Tibial artery (tissue), 4 donors: ENCODE measurements around the gene DSC3.

Source experiments
- DNase-seq, 2 donors: peaks; one replicate each; pipeline ENCODE4 v3.0.0-alpha.2; 2019
- H3K27ac ChIP-seq, 2 donors: fragments of 200-600 bp; sonication (generic) in 1 of 2; 1 replicate in 1 of 2; 2 replicates in 1 of 2; pipeline ENCODE4 v1.5.1; 2018 to 2019; ENCODE audit warnings: mild to moderate bottlenecking in 1 of 2
- H3K27me3 ChIP-seq, 2 donors: fragments of 200-600 bp; sonication (generic) in 1 of 2; one replicate each; pipeline versions ENCODE4 v1.5.1 to v1.6.0; 2016 to 2019
- H3K36me3 ChIP-seq, 3 donors: fragments of 200-600 bp; sonication (generic) in 2 of 3; one replicate each; pipeline ENCODE4 v1.5.1; 2016 to 2019; ENCODE audit warnings: mild to moderate bottlenecking in 2 of 3
- H3K4me1 ChIP-seq, 4 donors: fragments of 200-600 bp; sonication (generic) in 2 of 4; 1 replicate in 3 of 4; 2 replicates in 1 of 4; pipeline ENCODE4 v1.5.1; 2016 to 2019
- H3K4me3 ChIP-seq, 2 donors: fragments of 200-600 bp; sonication (generic) in 1 of 2; 1 replicate in 1 of 2; 2 replicates in 1 of 2; pipeline ENCODE4 v1.5.1; 2018 to 2019; ENCODE audit warnings: mild to moderate bottlenecking in 2 of 2
- H3K9me3 ChIP-seq, 3 donors: fragments of 200-600 bp; sonication (generic) in 1 of 3; one replicate each; pipeline ENCODE4 v1.5.1; 2016 to 2019
- CTCF ChIP-seq, 2 experiments: fragments of 200-600 bp in 1 of 2; fragments of 450-650 bp in 1 of 2; IDR thresholded peaks; one replicate each; pipeline ENCODE4 v1.5.1; 2017 to 2019; ENCODE audit warnings: antibody characterized with exemption in 2 of 2, mild to moderate bottlenecking in 1 of 2, moderate library complexity in 1 of 2
- intact Hi-C: fragments of 100-400 bp; cut with DNase I; formaldehyde crosslinking; loops from one replicate; pipeline ENCODE4 v1.15.0; 2023; ENCODE audit warnings: low total_unique reads

The DSC3 gene

GRCh38 chr18:31072175-31072574 lies 29.6 kb upstream of the DSC3 start:
- TF ChIP-seq CTCF (IDR thresholded peaks at IDR 0.05): no peak
- intact Hi-C loops: no loop called here
- Histone ChIP-seq H3K36me3 (no peaks in the 10 kb centered on the region), H3K27ac (no peak overlapping the region), H3K4me3 (no peak overlapping the region), H3K27me3 (no peaks in the 10 kb centered on the region), H3K9me3 (no peaks in the 10 kb centered on the region), H3K4me1 (no peaks in the 10 kb centered on the region)
- no peak for DNase-seq

DNA sequence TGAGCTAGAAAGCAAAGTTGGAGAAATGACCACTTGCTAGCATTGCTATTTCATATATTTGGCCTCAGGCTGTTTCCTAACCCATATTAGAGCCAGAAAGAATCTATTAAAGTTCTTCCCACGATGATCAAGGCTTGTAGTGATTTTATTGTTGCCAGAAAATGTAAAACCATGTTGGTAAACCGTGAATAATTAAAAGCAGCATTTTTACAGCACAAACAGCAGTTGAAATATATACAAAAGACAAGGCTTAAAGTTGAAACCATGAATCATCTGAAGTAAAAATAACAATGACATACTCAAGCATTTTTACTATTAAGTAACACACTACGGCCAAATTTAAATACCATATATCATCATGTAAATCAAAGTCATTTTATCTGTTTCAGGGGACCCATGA lies 27.7 kb upstream of the DSC3 start:
- H3K4me3 ChIP-seq: no peak overlapping the region
- H3K4me1 ChIP-seq: no peaks in the 10 kb centered on the region
- no peak overlapping the region for H3K27ac ChIP-seq
- no peaks in the 10 kb centered on the region for H3K36me3 ChIP-seq
- no peaks in the 10 kb centered on the region for H3K27me3 ChIP-seq
- TF ChIP-seq CTCF (IDR thresholded peaks at IDR 0.05): no peak
- intact Hi-C loops: no loop called here
- H3K9me3 ChIP-seq: no peaks in the 10 kb centered on the region
- DNase-seq: no peak

DNA sequence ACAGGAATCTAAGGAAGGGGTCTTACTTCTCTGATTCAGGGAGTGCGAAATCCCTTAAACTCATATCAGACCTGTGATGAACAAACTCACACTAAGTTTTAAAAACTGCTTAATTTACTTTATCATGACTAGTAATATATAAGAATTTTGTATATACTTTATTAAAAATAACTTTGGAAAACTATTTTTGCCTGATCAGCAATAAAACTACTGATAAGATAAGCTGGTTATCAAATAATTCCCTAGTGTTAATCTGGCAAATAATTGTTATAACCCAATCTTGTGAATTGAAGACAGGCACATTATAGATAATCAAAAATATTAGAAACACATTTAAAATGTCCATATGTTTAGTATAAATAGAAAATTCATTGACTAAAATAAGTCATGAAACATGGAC lies 23.7 kb upstream of the DSC3 start:
- Histone ChIP-seq H3K27me3 (no peaks in the 10 kb centered on the region), H3K9me3 (no peaks in the 10 kb centered on the region), H3K36me3 (no peaks in the 10 kb centered on the region), H3K4me1 (no peaks in the 10 kb centered on the region), H3K27ac (no peak overlapping the region), H3K4me3 (no peak overlapping the region)
- no peak for TF ChIP-seq CTCF (IDR thresholded peaks at IDR 0.05)
- DNase-seq: no peak
- intact Hi-C loops: no loop called here

DNA sequence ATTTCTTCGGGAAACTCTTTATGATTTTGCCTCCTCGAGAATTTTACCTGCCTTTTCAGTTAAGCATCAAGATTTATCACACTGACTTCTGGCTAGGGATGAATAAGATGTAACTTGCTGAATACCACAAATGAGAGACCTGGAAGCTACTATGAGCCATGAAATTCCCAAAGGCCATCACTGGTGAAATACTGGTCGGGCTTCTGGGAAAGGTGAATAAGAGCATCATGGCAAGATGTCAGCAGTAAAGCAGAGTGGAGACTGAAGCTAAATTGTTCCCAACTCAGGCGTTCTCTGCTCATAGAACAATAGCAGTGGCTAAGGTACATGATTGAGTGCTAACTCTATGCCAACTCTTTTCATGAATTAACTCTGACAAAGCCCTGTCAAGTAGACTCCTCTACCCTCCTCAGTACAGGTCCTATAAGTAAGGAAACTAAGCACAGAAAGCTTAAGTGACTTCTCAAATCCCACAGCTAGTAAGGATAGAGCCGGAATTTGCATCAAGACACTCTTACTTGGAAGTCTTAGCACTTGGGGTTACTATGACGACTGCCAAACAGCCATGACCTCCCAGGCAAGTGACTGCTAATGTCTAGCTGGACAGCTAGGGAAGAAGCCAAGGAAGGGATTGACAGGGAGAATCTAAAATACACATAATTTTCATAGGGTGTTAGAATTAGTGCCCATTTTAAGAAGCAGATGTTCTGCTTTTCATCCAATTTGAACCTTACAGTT lies 22.7 kb upstream of the DSC3 start:
- no peaks in the 10 kb centered on the region for H3K27me3 ChIP-seq
- no peaks in the 10 kb centered on the region for H3K36me3 ChIP-seq
- no peaks in the 10 kb centered on the region for H3K4me1 ChIP-seq
- no peak overlapping the region for H3K4me3 ChIP-seq
- no peak for DNase-seq
- no peak for TF ChIP-seq CTCF (IDR thresholded peaks at IDR 0.05)
- H3K9me3 ChIP-seq: no peaks in the 10 kb centered on the region
- H3K27ac ChIP-seq: no peak overlapping the region
- intact Hi-C loops: no loop called here

- no peak overlapping the region for H3K4me3 ChIP-seq
- no peak overlapping the region for H3K27ac ChIP-seq
- intact Hi-C loops: no loop called here
- H3K9me3 ChIP-seq: no peaks in the 10 kb centered on the region
- H3K4me1 ChIP-seq: no peaks in the 10 kb centered on the region
- no peak for DNase-seq
- TF ChIP-seq CTCF (IDR thresholded peaks at IDR 0.05): no peak
- no peaks in the 10 kb centered on the region for H3K36me3 ChIP-seq
- no peaks in the 10 kb centered on the region for H3K27me3 ChIP-seq
Measured at GRCh38 chr18:31064130-31064529, 21.6 kb upstream of the DSC3 start.

DNA sequence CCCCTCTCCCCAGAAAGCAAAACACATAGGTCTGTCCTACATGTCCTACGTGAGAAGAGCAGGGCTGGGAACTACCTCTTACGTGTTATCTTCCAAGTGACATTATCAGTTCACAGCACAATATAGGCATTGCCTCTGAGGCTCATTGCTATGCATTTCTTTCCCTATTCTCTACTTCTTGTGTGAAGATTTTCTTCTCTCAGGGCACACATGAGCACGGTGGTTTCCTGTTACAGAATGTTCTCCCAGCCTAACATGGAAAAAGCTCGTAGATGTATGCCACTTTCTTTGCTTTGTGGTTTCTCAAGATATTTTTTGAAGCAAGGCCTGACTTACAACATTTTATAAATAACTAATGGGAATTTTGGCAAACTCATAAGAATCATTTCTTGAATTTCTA lies 19.4 kb upstream of the DSC3 start:
- DNase-seq: no peak
- H3K4me1 ChIP-seq: no peaks in the 10 kb centered on the region
- no peaks in the 10 kb centered on the region for H3K36me3 ChIP-seq
- no peak overlapping the region for H3K4me3 ChIP-seq
- H3K27ac ChIP-seq: no peak overlapping the region
- no peak for TF ChIP-seq CTCF (IDR thresholded peaks at IDR 0.05)
- H3K9me3 ChIP-seq: no peaks in the 10 kb centered on the region
- intact Hi-C loops: no loop called here
- H3K27me3 ChIP-seq: no peaks in the 10 kb centered on the region
